ENCODE data around the gene GLUD2.

- no peak for TF ChIP-seq POLR2A (IDR thresholded peaks at IDR 0.05)
- TF ChIP-seq CTCF (IDR thresholded peaks at IDR 0.05): no peak
These were observed 17.2 kb downstream of the GLUD2 start for GRCh38 chrX:121064579-121064978.
